ENCODE measurements around the gene CNTN5. TPM values are rescaled to one million over a fixed set of nuclear protein-coding genes. Genes with fewer than 3 reads are reported as not detected.

Gene CNTN5
- total RNA-seq, 2 donors from 2014 or later, result 1.4 to 3.3 TPM

DNA sequence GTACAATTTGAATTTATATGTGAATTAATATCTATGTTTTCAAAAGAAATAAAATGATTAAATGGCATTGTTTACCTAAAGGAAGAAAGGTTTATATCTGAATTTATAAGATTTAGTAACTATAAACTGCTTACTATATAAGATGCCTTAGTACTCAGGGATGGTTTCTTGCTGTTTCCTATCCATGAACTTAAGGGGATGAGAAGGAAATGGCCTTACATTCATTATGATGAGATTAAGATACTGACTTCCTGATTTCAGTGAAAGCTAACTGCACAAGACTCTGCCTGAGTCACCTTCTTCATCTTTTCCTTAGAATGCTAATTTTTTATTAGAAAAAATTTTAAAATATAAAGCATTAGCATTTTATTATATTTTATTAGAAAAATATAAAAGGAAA is 1060.1 kb downstream of the CNTN5 start:
- no peak overlapping the region for H3K4me3 ChIP-seq (ENCODE audit: low read length)
- H3K27ac Mint-ChIP-seq, result no peak overlapping the region
- TF ChIP-seq, protein P1, sequence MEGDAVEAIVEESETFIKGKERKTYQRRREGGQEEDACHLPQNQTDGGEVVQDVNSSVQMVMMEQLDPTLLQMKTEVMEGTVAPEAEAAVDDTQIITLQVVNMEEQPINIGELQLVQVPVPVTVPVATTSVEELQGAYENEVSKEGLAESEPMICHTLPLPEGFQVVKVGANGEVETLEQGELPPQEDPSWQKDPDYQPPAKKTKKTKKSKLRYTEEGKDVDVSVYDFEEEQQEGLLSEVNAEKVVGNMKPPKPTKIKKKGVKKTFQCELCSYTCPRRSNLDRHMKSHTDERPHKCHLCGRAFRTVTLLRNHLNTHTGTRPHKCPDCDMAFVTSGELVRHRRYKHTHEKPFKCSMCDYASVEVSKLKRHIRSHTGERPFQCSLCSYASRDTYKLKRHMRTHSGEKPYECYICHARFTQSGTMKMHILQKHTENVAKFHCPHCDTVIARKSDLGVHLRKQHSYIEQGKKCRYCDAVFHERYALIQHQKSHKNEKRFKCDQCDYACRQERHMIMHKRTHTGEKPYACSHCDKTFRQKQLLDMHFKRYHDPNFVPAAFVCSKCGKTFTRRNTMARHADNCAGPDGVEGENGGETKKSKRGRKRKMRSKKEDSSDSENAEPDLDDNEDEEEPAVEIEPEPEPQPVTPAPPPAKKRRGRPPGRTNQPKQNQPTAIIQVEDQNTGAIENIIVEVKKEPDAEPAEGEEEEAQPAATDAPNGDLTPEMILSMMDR (conservative IDR thresholded peaks at IDR 0.05), result no peak
- H3K36me3 Mint-ChIP-seq (ENCODE audit: low read depth), result no peaks in the 10 kb centered on the region
- H3K36me3 ChIP-seq (ENCODE audit: control insufficient read depth, insufficient read depth, low read length), result no peaks in the 10 kb centered on the region
- no peak for DNase-seq
- H3K4me3 Mint-ChIP-seq, result no peak overlapping the region
- no peaks in the 10 kb centered on the region for H3K4me1 Mint-ChIP-seq
- no peaks in the 10 kb centered on the region for H3K4me1 ChIP-seq (ENCODE audit: control insufficient read depth, insufficient read depth, low read length)
- no peak overlapping the region for H3K27ac ChIP-seq (ENCODE audit: low read depth, low read length)
- no peaks in the 10 kb centered on the region for H3K9me3 ChIP-seq (ENCODE audit: control insufficient read depth, low read length)
- no peaks in the 10 kb centered on the region for H3K27me3 ChIP-seq (ENCODE audit: control insufficient read depth, insufficient read depth, low read length, poor library complexity, severe bottlenecking)
- H3K9ac ChIP-seq (ENCODE audit: extremely low read depth, low read length, poor library complexity, severe bottlenecking), result no peak overlapping the region
- H3K9me3 Mint-ChIP-seq, result no peaks in the 10 kb centered on the region
- no peaks in the 10 kb centered on the region for H3K27me3 Mint-ChIP-seq (ENCODE audit: insufficient read depth)

DNA sequence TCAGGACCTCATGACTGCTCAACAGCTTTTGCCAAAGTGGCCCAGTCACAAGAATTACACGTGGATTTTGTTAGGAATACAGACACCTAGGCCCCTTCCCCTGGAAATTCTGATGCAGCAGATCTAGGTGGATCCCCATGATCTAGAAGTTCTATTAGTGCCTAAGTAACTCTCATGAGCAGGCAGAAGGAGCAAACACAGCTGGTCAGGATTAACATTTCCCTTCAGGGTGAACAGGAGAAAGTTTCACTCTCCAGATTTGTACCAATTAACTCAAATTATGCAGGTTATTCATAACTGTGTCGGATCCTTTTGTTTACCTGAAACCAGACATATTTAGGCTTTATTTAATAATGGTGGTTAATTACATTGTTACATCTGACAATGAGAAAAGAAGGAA is 1072.9 kb downstream of the CNTN5 start:
- Histone ChIP-seq H3K27ac (ENCODE audit: low read depth, low read length) (no peak overlapping the region), H3K9ac (ENCODE audit: extremely low read depth, low read length, poor library complexity, severe bottlenecking) (no peak overlapping the region), H3K4me3 (ENCODE audit: low read length) (no peak overlapping the region), H3K27me3 (ENCODE audit: control insufficient read depth, insufficient read depth, low read length, poor library complexity, severe bottlenecking) (no peaks in the 10 kb centered on the region), H3K36me3 (ENCODE audit: control insufficient read depth, insufficient read depth, low read length) (no peaks in the 10 kb centered on the region), H3K9me3 (ENCODE audit: control insufficient read depth, low read length) (no peaks in the 10 kb centered on the region), H3K4me1 (ENCODE audit: control insufficient read depth, insufficient read depth, low read length) (no peaks in the 10 kb centered on the region)
- DNase-seq, result no peak
- H3K27me3 Mint-ChIP-seq (ENCODE audit: insufficient read depth), result no peaks in the 10 kb centered on the region
- no peak overlapping the region for H3K27ac Mint-ChIP-seq
- no peaks in the 10 kb centered on the region for H3K36me3 Mint-ChIP-seq (ENCODE audit: low read depth)
- no peaks in the 10 kb centered on the region for H3K9me3 Mint-ChIP-seq
- WGBS, 2 experiments (ENCODE audit: insufficient coverage in 1 of 2, insufficient read length in 1 of 2), result 83 to 93% methylated on average over 1 to 2 of the region's 2 CpGs
- no peak overlapping the region for H3K4me3 Mint-ChIP-seq
- TF ChIP-seq, protein P1 (conservative IDR thresholded peaks at IDR 0.05), result no peak
- no peaks in the 10 kb centered on the region for H3K4me1 Mint-ChIP-seq

DNA sequence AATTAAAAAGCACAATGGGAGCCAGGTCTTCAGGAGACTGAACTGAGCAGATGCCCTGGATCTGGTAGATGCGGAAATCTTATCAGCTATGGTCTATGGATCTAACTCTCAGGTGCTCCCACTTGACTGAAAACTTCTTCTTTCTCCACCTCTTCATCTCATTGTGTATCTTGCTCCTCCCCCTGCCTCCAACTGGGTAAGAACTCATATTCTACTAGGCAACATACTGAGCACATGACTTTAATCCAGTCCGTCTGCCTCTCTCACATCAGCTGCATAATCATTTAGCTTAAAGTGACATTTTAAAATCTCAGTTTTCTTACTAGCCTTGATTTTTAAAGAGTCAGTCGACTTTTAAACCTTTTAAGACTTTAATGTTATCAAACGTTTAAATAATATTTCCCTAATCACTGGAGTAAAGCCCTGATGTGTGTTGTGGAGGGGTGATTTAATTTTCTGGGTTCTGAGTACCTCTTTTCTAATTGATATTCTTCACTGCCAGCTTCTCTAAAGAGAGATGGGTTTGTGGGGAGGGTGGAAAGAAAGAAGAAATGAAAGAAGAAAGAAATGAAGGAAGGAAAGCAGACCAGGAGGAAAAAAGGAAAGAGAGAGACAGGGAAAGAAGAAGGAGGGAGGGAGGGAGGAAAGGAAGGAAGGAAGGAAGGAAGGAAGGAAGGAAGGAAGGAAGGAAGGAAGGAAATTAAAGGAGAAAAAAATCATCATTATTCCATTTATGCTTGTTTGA is 1073.5 kb downstream of the CNTN5 start:
- Mint-ChIP-seq H3K4me3 (no peak overlapping the region), H3K4me1 (no peaks in the 10 kb centered on the region), H3K27ac (no peak overlapping the region), H3K36me3 (ENCODE audit: low read depth) (no peaks in the 10 kb centered on the region), H3K9me3 (no peaks in the 10 kb centered on the region), H3K27me3 (ENCODE audit: insufficient read depth) (no peaks in the 10 kb centered on the region)
- DNase-seq, result no peak
- Histone ChIP-seq H3K9ac (ENCODE audit: extremely low read depth, low read length, poor library complexity, severe bottlenecking) (no peak overlapping the region), H3K27me3 (ENCODE audit: control insufficient read depth, insufficient read depth, low read length, poor library complexity, severe bottlenecking) (no peaks in the 10 kb centered on the region), H3K9me3 (ENCODE audit: control insufficient read depth, low read length) (no peaks in the 10 kb centered on the region), H3K27ac (ENCODE audit: low read depth, low read length) (no peak overlapping the region), H3K4me3 (ENCODE audit: low read length) (no peak overlapping the region), H3K4me1 (ENCODE audit: control insufficient read depth, insufficient read depth, low read length) (no peaks in the 10 kb centered on the region), H3K36me3 (ENCODE audit: control insufficient read depth, insufficient read depth, low read length) (no peaks in the 10 kb centered on the region)
- TF ChIP-seq, protein P1 (conservative IDR thresholded peaks at IDR 0.05), result no peak
- 90 to 94% methylated on average over 2 to 4 of the region's 4 CpGs for WGBS, 2 experiments (ENCODE audit: insufficient coverage in 1 of 2, insufficient read length in 1 of 2)
